ENCODE data around the gene ENG.

GRCh38 chr9:127854960-127855359 lies 502 bp upstream of the ENG start:
- TF ChIP-seq CTCF (IDR thresholded peaks at IDR 0.05): no peak
- no peak for TF ChIP-seq POLR2A (IDR thresholded peaks at IDR 0.05)
